GM12874 (cell line): Measurements from ENCODE around the gene CBLC.
A peak's percentile ranks its signal among the peaks of the same experiment; 100 is the strongest.

Experiments used
- CTCF ChIP-seq: IDR thresholded peaks from 2 replicates; pipeline ENCODE4 v1.5.1; 2011; ENCODE audit warnings: low read depth, mild to moderate bottlenecking, control low read depth, low read length, moderate library complexity; ENCODE audit not compliant: insufficient read depth

Gene CBLC

GRCh38 chr19:44799627-44800346 is 22.1 kb downstream of the CBLC start:
- no peak for TF ChIP-seq CTCF

- peak; percentile 98 for TF ChIP-seq CTCF
Observed at GRCh38 chr19:44800461-44800860, 22.8 kb downstream of the CBLC start.

- TF ChIP-seq CTCF, result no peak
Observed at GRCh38 chr19:44803442-44804428, 26.0 kb downstream of the CBLC start.

- TF ChIP-seq CTCF, result no peak
Observed at GRCh38 chr19:44806291-44806690, 28.6 kb downstream of the CBLC start.

- TF ChIP-seq CTCF, result no peak
Observed at GRCh38 chr19:44807162-44807561, 29.5 kb downstream of the CBLC start.

GRCh38 chr19:44807652-44808462 is 30.2 kb downstream of the CBLC start:
- peak; percentile 42; the same call in 1 of the 2 replicates for TF ChIP-seq CTCF
